HG02884 (cell line): Measurements from ENCODE around the gene ANKRD22.

Experiments used
- ATAC-seq: cut with Tn5 transposase; IDR thresholded peaks from one replicate; pipeline ENCODE4 v1.9.1; 2021; ENCODE audit warnings: mild to moderate bottlenecking, moderate library complexity; ENCODE audit not compliant: unreplicated experiment

The ANKRD22 gene

DNA sequence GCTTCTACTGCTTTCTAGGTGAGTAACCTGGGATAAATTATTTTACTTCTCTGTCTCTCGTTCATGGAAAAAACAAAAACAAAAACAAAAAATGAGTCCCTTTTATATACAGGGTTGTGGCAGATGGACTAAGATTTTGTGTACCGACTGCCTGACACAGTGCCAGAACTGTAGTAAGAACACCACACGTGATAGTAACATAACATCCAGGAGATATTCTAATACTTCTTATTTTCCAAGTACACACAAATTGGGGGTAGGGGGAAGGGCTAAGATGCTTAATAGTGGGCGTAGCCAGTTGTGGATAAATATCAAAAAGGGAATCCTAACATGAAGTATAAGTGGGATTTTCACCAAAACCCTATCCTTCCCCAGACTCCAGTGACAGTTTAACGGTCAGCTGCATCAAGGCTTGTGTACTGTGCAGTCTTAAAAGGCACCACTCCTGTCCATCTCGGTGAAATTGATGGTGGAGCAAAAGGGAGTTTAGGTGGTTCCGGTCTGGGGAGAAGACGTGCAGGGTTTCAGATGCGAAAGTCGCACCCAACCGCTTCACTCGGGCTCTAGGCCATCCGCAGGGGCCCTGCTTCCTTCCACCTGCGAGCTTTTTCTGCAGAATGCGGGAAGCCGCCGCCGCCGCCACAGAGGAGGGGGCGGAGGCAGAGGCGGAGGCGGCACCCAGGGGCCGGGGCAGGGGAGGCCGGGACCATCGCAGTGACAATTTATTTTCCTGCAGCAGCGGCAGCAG, 28.1 kb upstream of the ANKRD22 start, which contains the start of gene STAMBPL1:
TSS of gene STAMBPL1 (plus strand) at position 712 of the 748 bp plus-strand sequence. CDS start 21,464 bp downstream, outside the sequence.
- ATAC-seq = peak; percentile 51

DNA sequence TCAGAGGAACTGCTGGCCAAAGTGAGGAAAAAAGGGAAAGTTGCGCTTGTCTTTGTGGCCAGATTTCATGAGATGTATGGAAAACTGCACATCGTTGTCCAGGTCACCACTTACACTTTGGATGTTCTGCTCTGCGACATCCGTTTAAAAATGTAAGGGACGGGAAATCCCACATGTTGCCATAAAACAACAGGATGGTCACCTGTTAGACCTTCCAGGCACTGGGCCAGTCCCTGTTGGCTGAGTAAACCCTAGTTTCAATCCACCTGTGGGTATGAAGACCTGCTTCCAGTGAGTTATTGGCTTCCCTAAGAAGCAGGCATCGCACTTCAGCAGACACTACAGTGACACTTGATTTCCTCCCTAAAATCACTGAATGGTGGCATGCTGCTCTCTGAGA, 25.7 kb upstream of the ANKRD22 start:
- ATAC-seq = no peak

- no peak for ATAC-seq
These were observed 23.4 kb upstream of the ANKRD22 start for GRCh38 chr10:88875081-88875480.

GRCh38 chr10:88874281-88874680, 22.6 kb upstream of the ANKRD22 start:
- ATAC-seq = no peak

- ATAC-seq = no peak
These were observed 22.1 kb upstream of the ANKRD22 start for GRCh38 chr10:88873757-88874156.

DNA sequence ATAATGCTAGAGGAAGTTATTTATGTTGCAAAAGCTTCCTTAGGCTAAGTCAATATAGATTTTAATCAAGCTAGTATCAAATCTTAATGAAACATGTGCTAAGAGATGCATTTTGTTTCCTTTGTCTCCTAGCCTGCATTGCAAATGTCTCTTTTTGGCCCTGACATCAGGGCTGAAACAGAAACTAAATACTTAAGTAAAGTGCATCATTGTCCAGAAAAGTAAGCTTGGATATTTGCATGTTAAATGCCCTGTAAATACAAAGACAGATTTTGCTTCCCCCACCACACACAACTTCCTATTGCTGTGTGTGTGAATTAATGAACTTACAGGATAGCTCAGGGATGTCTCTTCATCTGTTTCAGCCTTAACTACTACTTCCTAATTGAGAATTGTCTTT, 18.4 kb upstream of the ANKRD22 start:
- ATAC-seq = no peak

DNA sequence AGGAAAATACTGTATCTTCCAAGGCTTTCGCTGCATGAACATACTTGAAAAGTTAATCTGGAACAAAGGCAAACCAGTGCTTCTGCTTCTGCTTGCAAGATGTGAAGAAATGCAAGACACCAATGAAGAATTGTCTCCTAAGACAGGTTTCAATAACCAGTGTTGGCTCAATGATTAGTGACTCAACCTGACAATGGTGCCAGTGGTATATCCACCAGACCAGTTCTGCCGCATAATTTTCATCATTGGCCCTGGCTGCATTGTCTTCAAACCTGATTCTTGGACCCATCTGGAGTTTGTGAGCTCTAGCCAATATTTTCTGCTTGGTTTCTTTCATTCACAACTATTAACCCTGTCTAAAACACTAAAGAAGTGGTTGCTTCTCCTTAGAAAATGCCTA, 14.8 kb upstream of the ANKRD22 start:
- no peak for ATAC-seq

DNA sequence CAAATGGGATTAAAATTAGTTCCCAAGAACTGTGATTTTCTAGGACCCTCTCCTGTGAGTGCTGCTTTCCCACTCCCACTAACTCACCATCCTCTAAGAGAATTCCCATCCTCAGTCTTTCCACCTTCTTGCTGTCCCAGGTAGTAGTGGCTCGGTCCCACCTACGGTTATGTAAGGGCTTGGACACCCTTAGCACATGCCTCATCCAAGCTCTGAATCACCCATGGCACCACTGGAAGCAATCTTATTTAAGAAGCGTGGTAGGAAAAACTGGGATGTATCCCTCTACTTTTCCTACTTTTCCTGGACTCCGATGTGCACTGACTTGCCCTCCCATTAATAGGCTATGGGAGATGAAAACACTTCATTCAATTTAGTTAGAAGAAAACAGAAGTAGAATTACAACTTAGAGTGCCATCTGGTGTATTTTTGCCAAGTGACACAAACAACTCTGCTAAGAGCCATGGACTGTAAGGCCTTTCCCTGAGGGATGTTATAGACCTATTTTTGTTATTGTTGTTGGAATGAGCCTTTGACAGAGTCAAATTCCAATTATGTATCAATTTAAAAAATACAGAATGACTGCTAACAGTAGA, 13.7 kb upstream of the ANKRD22 start:
- ATAC-seq = no peak

DNA sequence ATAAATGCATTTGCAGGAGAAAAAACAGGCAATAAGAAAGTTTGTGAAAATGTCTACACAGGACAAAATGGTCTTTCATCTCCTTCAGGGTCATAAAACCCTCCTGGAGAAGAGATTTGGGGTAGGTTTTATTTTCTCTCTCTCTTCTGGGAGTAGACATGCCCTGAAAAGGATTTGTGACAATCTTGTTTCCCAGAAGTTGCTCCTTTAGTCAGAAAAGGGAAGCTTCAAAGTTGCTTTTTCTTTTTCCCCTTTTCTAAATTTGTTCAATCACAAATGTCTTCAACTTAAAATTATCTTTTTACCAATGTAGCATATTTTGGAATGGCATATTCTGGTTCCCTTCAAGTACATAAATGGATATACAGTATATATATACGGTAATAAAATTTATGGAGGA, 9.4 kb upstream of the ANKRD22 start:
- ATAC-seq = no peak

DNA sequence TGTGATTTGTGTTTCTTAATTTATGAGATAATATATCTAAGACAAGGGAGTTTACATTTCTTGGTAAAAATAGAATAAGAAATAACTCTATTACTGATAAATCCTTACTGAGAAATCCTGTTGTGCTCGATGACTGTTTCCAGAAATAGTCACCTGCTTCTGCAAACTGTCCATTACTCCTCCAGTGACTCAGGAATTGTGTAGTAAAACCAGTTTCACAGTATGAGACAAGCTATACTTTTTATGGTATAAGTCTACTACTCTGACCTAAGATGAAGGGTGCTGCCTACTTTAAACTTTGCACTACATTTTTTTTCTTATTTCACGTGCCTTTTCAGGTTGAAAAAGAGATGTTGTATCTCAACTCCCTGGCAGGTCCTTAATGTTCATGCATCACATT, 6.8 kb upstream of the ANKRD22 start:
- ATAC-seq = no peak

- no peak for ATAC-seq
These were observed 6.2 kb upstream of the ANKRD22 start for GRCh38 chr10:88857831-88858230.

DNA sequence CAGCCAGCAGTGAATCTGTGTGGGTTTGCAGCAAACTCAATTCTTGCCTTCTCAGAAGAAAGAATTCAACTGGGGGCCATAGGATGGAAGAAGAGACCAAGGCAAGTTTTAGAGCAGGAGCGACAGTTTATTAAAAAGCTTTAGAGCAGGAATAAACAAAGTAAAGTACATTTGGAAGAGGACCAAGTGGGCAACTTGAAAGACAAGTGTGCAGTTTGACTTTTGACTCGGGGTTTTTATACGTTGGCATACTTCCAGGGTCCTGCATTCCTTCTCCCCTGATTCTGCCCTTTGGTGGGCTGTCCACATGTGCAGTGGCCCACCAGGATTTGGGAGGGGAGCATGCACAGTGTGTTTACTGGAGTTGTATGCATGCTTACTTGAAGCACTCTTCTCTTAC, 3.0 kb upstream of the ANKRD22 start:
- no peak for ATAC-seq

DNA sequence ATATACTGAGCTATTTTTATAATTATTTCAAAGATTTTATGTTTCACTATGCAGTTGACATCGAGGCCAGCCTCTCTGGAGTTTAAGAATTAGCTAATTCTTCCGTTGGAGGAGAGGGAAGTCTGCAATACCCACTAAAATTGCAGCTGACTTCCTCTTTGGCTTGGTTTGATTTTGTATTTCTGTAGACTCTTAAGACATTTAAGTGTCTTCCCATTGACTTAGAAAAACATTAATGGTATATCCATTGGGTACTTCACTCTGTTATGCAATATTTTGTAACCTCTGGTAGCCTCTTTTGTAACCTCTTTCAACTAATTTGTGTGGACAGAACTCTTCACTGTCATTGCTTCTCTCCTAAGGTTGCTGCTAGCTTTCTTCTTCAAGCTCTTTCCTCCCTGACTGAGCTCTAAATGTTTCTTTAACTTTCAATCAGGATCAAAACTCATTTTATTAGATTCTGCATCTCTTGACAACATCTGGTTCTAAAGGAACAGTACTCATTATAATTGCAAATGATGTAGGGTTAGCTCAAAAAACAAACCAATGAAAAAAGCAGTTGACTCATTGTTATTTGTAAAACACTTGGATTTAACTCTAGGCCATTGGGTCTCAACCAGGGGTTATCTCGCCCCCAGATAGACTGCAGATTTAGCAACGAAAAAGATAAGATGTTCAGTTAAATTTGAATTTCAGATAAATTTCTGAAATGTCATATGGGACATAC, 1.7 kb upstream of the ANKRD22 start:
- ATAC-seq = no peak

- no peak for ATAC-seq
These were observed 683 bp upstream of the ANKRD22 start for GRCh38 chr10:88852327-88852726.

GRCh38 chr10:88850712-88851111, 932 bp downstream of the ANKRD22 start:
- ATAC-seq = no peak

DNA sequence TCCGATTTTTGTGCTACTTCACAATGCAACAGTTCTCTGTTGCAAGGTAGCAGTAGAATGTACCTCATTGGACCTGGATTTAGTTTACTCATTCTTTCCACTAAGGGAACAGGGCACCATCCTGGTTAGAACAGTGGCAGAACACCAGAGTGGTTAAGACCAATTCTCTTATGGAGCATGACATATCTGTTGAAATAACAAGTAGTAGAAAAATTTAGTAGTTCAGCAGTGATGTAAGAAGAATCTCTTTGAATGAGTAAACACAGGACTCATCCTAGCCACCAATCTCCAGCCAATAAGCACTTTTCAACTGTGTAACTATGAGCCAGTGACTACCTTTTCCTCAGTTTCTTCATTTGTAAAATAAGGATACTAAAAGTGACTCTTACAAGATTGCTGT, 2.4 kb downstream of the ANKRD22 start:
- ATAC-seq = no peak

- peak; percentile 47 for ATAC-seq
These were observed 3.1 kb downstream of the ANKRD22 start for GRCh38 chr10:88848499-88848898.

DNA sequence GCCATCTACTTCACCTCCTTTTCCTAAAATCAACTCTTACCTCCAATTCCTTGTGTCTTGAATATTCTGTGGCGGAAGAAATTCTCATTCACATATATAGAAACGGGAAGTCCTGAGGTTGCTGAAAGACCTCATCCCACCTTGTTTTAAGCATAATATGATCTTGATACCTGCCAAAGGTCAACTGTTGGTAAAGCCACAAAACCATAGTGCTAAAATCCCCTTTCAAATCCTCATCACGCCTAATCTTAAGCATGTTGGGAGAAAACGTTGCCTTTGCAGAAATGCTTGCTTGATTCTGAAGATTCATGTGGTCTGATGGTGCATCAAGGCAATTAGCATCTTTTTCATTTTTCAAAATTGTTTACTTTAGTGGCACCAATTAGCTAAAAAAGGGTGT, 8.5 kb downstream of the ANKRD22 start:
- no peak for ATAC-seq

- no peak for ATAC-seq
These were observed 10.1 kb downstream of the ANKRD22 start for GRCh38 chr10:88841316-88842111.

- ATAC-seq = no peak
These were observed 10.8 kb downstream of the ANKRD22 start for GRCh38 chr10:88840881-88841280.

DNA sequence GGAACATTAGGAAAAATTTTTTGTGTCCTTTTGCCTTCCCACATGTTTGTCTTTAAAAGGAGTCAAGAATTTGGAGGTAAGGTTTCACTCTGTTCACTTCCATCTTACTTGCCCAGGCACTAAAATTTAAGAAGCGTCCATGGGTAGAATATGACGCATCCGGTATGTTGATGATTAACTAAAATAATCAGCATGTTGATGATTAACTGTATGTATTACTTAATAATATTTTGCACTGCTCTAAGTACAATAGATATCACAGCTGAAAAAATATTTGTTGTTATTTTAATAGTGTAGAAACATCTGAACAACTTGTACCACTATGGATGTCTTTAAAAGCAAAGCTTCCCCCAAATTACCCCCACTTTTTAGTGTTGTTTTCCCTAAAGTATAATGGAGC, 11.5 kb downstream of the ANKRD22 start:
- ATAC-seq = no peak
